Fibroblast of lung (primary cell): ENCODE results near the gene TNFSF12.

Experiments used
- EZH2 ChIP-seq: IDR thresholded peaks from 2 replicates; pipeline ENCODE4 v1.5.1; 2012; ENCODE audit warnings: low read length, control low read depth, mild to moderate bottlenecking; ENCODE audit errors: missing control alignments
- TF ChIP-seq, protein P1 (sequence below), 2 donors: IDR thresholded peaks in 1 of 2; conservative IDR thresholded peaks in 1 of 2; 1 replicate in 1 of 2; 2 replicates in 1 of 2; pipeline ENCODE4 v1.5.1; 2011 to 2012; ENCODE audit warnings: low read length in 2 of 2, control low read depth in 1 of 2, inconsistent platforms in 1 of 2, low read depth in 1 of 2, mild to moderate bottlenecking in 1 of 2

DNA sequence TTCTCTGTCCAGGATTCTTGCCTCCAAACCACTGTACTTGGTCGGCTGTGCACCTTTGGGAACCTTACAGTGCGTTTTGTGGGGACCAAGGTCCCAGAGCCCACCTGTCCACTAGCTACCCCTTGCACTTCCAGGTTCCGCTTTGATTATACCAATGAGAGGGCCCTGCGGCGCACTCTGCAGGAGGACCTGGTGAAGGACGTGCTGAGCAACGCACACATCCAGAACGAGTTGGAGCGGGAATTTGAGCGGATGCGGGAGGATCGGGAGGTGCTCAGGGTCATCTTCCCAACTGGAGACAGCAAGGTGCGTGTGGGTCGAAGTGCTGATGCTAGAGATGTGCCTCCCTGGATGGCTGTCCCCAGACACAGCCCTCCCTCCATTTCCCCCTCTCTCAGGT, 45.9 kb upstream of the TNFSF12 start:
- TF ChIP-seq, protein P1, sequence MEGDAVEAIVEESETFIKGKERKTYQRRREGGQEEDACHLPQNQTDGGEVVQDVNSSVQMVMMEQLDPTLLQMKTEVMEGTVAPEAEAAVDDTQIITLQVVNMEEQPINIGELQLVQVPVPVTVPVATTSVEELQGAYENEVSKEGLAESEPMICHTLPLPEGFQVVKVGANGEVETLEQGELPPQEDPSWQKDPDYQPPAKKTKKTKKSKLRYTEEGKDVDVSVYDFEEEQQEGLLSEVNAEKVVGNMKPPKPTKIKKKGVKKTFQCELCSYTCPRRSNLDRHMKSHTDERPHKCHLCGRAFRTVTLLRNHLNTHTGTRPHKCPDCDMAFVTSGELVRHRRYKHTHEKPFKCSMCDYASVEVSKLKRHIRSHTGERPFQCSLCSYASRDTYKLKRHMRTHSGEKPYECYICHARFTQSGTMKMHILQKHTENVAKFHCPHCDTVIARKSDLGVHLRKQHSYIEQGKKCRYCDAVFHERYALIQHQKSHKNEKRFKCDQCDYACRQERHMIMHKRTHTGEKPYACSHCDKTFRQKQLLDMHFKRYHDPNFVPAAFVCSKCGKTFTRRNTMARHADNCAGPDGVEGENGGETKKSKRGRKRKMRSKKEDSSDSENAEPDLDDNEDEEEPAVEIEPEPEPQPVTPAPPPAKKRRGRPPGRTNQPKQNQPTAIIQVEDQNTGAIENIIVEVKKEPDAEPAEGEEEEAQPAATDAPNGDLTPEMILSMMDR (conservative IDR thresholded peaks at IDR 0.05 in 1 of 2, IDR thresholded peaks at IDR 0.05 in 1 of 2; ENCODE audit: low read depth in 1 of 2, low read length in 2 of 2), result peak; percentile 6 to 35
- no peak for TF ChIP-seq EZH2
